Gastroesophageal sphincter (tissue), 4 donors: ENCODE results near the gene BCAR3. TPM values are rescaled to one million over a fixed set of nuclear protein-coding genes. Genes with fewer than 3 reads are reported as not detected.

Experiments
- ATAC-seq: fragments of 150-250 bp; one replicate; pipeline ENCODE4 v1.9.1; 2016; ENCODE audit warnings: mild to moderate bottlenecking, moderate library complexity
- H3K27ac ChIP-seq, 4 donors: fragments of 200-600 bp; sonication (generic) in 3 of 4; 1 replicate in 3 of 4; 2 replicates in 1 of 4; pipeline ENCODE4 v1.5.1; 2016 to 2019
- H3K27me3 ChIP-seq: fragments of 200-600 bp; sonication (generic); one replicate; pipeline ENCODE4 v1.5.1; 2019
- H3K36me3 ChIP-seq, 2 donors: fragments of 200-600 bp; sonication (generic); one replicate each; pipeline ENCODE4 v1.5.1; 2019; ENCODE audit warnings: control low read depth in 1 of 2
- H3K4me1 ChIP-seq, 3 donors: fragments of 200-600 bp; sonication (generic); 1 replicate in 2 of 3; 2 replicates in 1 of 3; pipeline ENCODE4 v1.5.1; 2016 to 2019; ENCODE audit warnings: control low read depth in 2 of 3
- H3K4me3 ChIP-seq, 2 donors: fragments of 200-600 bp; sonication (generic); one replicate each; pipeline ENCODE4 v1.5.1; 2019; ENCODE audit warnings: mild to moderate bottlenecking in 1 of 2, moderate library complexity in 1 of 2
- H3K9me3 ChIP-seq, 3 donors: fragments of 200-600 bp; sonication (generic); one replicate each; pipeline ENCODE4 v1.5.1; 2017 to 2019; ENCODE audit warnings: control low read depth in 2 of 3
- EP300 ChIP-seq: sonication (generic); formaldehyde crosslinking; IDR thresholded peaks from one replicate; pipeline ENCODE4 v1.6.1; 2017; ENCODE audit warnings: antibody characterized with exemption, mild to moderate bottlenecking
- POLR2A ChIP-seq, 2 donors: fragments of 450-650 bp; IDR thresholded peaks; one replicate each; pipeline ENCODE4 v1.6.1; 2017; ENCODE audit warnings: antibody characterized with exemption in 2 of 2, mild to moderate bottlenecking in 2 of 2, moderate library complexity in 1 of 2
- POLR2AphosphoS5 ChIP-seq: sonication (generic); formaldehyde crosslinking; IDR thresholded peaks from one replicate; pipeline ENCODE4 v1.6.1; 2017; ENCODE audit warnings: antibody characterized with exemption
- WGBS, 2 donors: methylation state at CpG; one replicate each; pipeline ENCODE4 v1.1.5; 2018; ENCODE audit warnings: low coverage in 1 of 2; 5-methylcytosine and 5-hydroxymethylcytosine counted together
- total RNA-seq, 4 donors: library from RNA; depleted of rRNA; stranded (reverse); fragments of >200 nt; gene quantifications; one replicate each; pipeline ENCODE4 v1.1.0, GENCODE V29; 2016
- TF ChIP-seq, protein P1 (sequence below), 4 experiments: fragments of 200-600 bp in 2 of 4; fragments of 450-650 bp in 2 of 4; sonication (generic) in 1 of 4; IDR thresholded peaks; one replicate each; pipeline ENCODE4 v1.5.1; 2017 to 2019; ENCODE audit warnings: antibody characterized with exemption in 4 of 4, mild to moderate bottlenecking in 2 of 4, moderate library complexity in 2 of 4

The BCAR3 gene
- total RNA-seq, 4 donors from 2014 or later, result 33.9 to 40.2 (median 38.3) TPM

GRCh38 chr1:93672477-93673162, 9.0 kb downstream of the BCAR3 start:
- Histone ChIP-seq H3K36me3 (peaks cover 0 to 25% of the 10 kb centered on the region in 2 donors), H3K27ac (peak overlapping the region in 3 of 4 donors; percentile 40 to 67 (median 62)), H3K9me3 (no peaks in the 10 kb centered on the region), H3K27me3 (no peaks in the 10 kb centered on the region), H3K4me3 (no peak overlapping the region), H3K4me1 (peaks cover 23 to 95% (median 34%) of the 10 kb centered on the region in 3 donors)
- no peak for TF ChIP-seq EP300
- TF ChIP-seq POLR2AphosphoS5, result no peak
- TF ChIP-seq, protein P1, sequence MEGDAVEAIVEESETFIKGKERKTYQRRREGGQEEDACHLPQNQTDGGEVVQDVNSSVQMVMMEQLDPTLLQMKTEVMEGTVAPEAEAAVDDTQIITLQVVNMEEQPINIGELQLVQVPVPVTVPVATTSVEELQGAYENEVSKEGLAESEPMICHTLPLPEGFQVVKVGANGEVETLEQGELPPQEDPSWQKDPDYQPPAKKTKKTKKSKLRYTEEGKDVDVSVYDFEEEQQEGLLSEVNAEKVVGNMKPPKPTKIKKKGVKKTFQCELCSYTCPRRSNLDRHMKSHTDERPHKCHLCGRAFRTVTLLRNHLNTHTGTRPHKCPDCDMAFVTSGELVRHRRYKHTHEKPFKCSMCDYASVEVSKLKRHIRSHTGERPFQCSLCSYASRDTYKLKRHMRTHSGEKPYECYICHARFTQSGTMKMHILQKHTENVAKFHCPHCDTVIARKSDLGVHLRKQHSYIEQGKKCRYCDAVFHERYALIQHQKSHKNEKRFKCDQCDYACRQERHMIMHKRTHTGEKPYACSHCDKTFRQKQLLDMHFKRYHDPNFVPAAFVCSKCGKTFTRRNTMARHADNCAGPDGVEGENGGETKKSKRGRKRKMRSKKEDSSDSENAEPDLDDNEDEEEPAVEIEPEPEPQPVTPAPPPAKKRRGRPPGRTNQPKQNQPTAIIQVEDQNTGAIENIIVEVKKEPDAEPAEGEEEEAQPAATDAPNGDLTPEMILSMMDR (IDR thresholded peaks at IDR 0.05), result no peak
- TF ChIP-seq POLR2A (IDR thresholded peaks at IDR 0.05), result no peak
- WGBS, 2 donors, result 58 to 87% methylated on average over 4 to 5 of the region's 5 CpGs
- ATAC-seq, result no peak

GRCh38 chr1:93672069-93672468, 9.6 kb downstream of the BCAR3 start:
- WGBS, 2 donors, result 0 to 13% methylated on average over 1 of the region's 1 CpG
- no peak overlapping the region for H3K4me3 ChIP-seq
- ATAC-seq, result peak; percentile 24
- H3K27ac ChIP-seq, result peak overlapping the region in 3 of 4 donors; percentile 40 to 67 (median 62)
- peaks cover 23 to 93% (median 34%) of the 10 kb centered on the region in 3 donors for H3K4me1 ChIP-seq
- no peaks in the 10 kb centered on the region for H3K9me3 ChIP-seq
- H3K36me3 ChIP-seq, result peaks cover 0 to 22% of the 10 kb centered on the region in 2 donors
- H3K27me3 ChIP-seq, result no peaks in the 10 kb centered on the region
- TF ChIP-seq, protein P1 (IDR thresholded peaks at IDR 0.05), result no peak
- TF ChIP-seq EP300 (no peak), POLR2A (IDR thresholded peaks at IDR 0.05) (no peak)

GRCh38 chr1:93671099-93671621, 10.5 kb downstream of the BCAR3 start:
- peaks cover 0 to 26% of the 10 kb centered on the region in 2 donors for H3K36me3 ChIP-seq
- peak overlapping the region in 2 of 4 donors; percentile 40 to 62 for H3K27ac ChIP-seq
- H3K27me3 ChIP-seq, result no peaks in the 10 kb centered on the region
- peaks cover 23 to 93% (median 34%) of the 10 kb centered on the region in 3 donors for H3K4me1 ChIP-seq
- no peak for ATAC-seq
- no peak overlapping the region for H3K4me3 ChIP-seq
- H3K9me3 ChIP-seq, result no peaks in the 10 kb centered on the region
- 91 to 92% methylated on average over 6 to 11 of the region's 11 CpGs for WGBS, 2 donors
- TF ChIP-seq, protein P1 (IDR thresholded peaks at IDR 0.05), result no peak
- TF ChIP-seq POLR2A (IDR thresholded peaks at IDR 0.05) (no peak), EP300 (no peak)

DNA sequence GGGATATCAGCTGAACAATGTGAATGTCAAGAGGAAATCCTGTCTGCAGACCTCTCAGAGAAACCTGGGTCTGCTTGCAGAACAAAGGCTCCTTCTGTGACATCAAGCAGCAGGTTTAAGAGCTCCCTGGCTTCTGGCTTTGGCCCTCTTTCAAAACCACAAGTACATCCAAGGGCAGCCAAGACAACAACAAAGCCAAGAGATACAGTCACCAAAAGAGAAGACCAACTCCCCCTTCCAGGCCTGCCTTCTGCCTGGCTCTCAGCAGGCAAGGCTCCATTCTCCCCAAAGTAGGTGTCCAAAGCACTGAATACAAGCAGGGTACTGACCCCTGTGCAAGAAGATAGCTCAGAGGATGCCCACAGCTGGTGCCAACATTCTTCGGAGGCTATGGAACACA, 11.5 kb downstream of the BCAR3 start:
- no peaks in the 10 kb centered on the region for H3K9me3 ChIP-seq
- ATAC-seq, result no peak
- no peaks in the 10 kb centered on the region for H3K27me3 ChIP-seq
- H3K4me1 ChIP-seq, result peaks cover 20 to 93% (median 28%) of the 10 kb centered on the region in 3 donors
- WGBS, 2 donors, result no CpG with 5 or more reads among the region's 1 CpG
- H3K27ac ChIP-seq, result peak overlapping the region in 3 of 4 donors; percentile 3 to 65 (median 43)
- no peak overlapping the region for H3K4me3 ChIP-seq
- TF ChIP-seq EP300 (no peak), POLR2A (IDR thresholded peaks at IDR 0.05) (no peak), POLR2AphosphoS5 (peak; percentile 27)
- TF ChIP-seq, protein P1 (IDR thresholded peaks at IDR 0.05), result no peak
- H3K36me3 ChIP-seq, result peaks cover 0 to 26% of the 10 kb centered on the region in 2 donors

DNA sequence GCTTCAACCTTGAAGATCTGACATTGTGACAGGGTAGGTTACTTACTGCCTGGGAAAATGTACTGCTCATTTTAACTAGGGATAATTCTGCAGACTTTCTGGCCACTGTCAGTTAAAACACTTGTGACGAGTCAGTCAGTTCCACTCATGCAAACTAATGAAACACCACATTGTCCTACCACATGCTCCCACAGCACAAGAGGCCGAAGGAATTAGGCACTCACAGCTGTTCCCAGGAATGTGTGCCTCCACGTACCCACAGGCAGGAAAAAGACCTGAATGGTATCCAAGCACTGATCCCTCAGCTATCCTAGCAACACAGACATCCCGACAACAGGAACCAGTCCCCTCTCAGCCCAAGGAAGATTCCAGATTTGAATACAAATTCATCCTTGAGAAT, 12.3 kb downstream of the BCAR3 start:
- H3K27ac ChIP-seq, result peak overlapping the region in 1 of 4 donors; percentile 43
- ATAC-seq, result no peak

More for the DNA sequence above, 12.3 kb downstream of the BCAR3 start:
- peaks cover 20 to 93% (median 31%) of the 10 kb centered on the region in 3 donors for H3K4me1 ChIP-seq
- H3K9me3 ChIP-seq, result no peaks in the 10 kb centered on the region
- no peaks in the 10 kb centered on the region for H3K27me3 ChIP-seq
- WGBS, 2 donors, result 60 to 71% methylated on average over 1 of the region's 4 CpGs
- TF ChIP-seq POLR2AphosphoS5 (no peak), EP300 (no peak), POLR2A (IDR thresholded peaks at IDR 0.05) (no peak)
- TF ChIP-seq, protein P1 (IDR thresholded peaks at IDR 0.05), result no peak
- no peak overlapping the region for H3K4me3 ChIP-seq
- peaks cover 0 to 24% of the 10 kb centered on the region in 2 donors for H3K36me3 ChIP-seq
